Thyroid gland (tissue), 4 donors: Measurements from ENCODE around the gene BDNF. TPM values are rescaled to one million over a fixed set of nuclear protein-coding genes. Genes with fewer than 3 reads are reported as not detected.
"Not testable (repeated sequence)": the region's sequence is repeated elsewhere in the genome, so short reads cannot be mapped to it uniquely, and the experiment has no call there.

Experiments used
- DNase-seq, 2 donors: peaks; one replicate each; pipeline ENCODE4 v3.0.0-alpha.2; 2019
- H3K27ac ChIP-seq, 3 donors: fragments of 200-600 bp; sonication (generic); 1 replicate in 2 of 3; 2 replicates in 1 of 3; pipeline ENCODE4 v1.5.1; 2016 to 2019; ENCODE audit warnings: mild to moderate bottlenecking in 1 of 3, moderate library complexity in 1 of 3
- H3K27me3 ChIP-seq: fragments of 200-600 bp; sonication (generic); one replicate; pipeline ENCODE4 v1.5.1; 2019
- H3K36me3 ChIP-seq, 2 donors: fragments of 200-600 bp; sonication (generic); one replicate each; pipeline ENCODE4 v1.5.1; 2016 to 2019
- H3K4me1 ChIP-seq, 2 donors: fragments of 200-600 bp; sonication (generic); one replicate each; pipeline ENCODE4 v1.5.1; 2017 to 2019
- H3K4me3 ChIP-seq, 3 donors: fragments of 200-600 bp; sonication (generic); replicated peaks in 1 of 3; 1 replicate in 2 of 3; 2 replicates in 1 of 3; pipeline ENCODE4 v1.5.1; 2016; ENCODE audit warnings: mild to moderate bottlenecking in 1 of 3
- H3K9me3 ChIP-seq: fragments of 200-600 bp; sonication (generic); one replicate; pipeline ENCODE4 v1.5.1; 2017
- POLR2A ChIP-seq, 2 donors: fragments of 450-650 bp; IDR thresholded peaks; one replicate each; pipeline ENCODE4 v1.6.1; 2017; ENCODE audit warnings: antibody characterized with exemption in 2 of 2, mild to moderate bottlenecking in 2 of 2, moderate library complexity in 1 of 2
- WGBS, 2 donors: methylation state at CpG; one replicate each; pipeline ENCODE4 v1.1.5; 2017; 5-methylcytosine and 5-hydroxymethylcytosine counted together
- intact Hi-C: fragments of 100-400 bp; cut with DNase I; formaldehyde crosslinking; loops from one replicate; pipeline ENCODE4 v1.15.1; 2023
- total RNA-seq, 4 donors: library from RNA; depleted of rRNA; stranded (reverse); fragments of >200 nt; gene quantifications; one replicate each; pipeline ENCODE4 v1.2.3, GENCODE V29; 2016
- TF ChIP-seq, protein P1 (sequence below), 6 experiments: fragments of 200-600 bp in 3 of 6; fragments of 450-650 bp in 3 of 6; sonication (generic) in 3 of 6; IDR thresholded peaks; one replicate each; pipeline ENCODE4 v1.5.1; 2016 to 2019; ENCODE audit warnings: antibody characterized with exemption in 6 of 6, mild to moderate bottlenecking in 2 of 6, inconsistent platforms in 1 of 6, moderate library complexity in 1 of 6

Gene BDNF
- 1 to 10 TPM in 2 of 4 donors, under 1 TPM in 2; 0.54 to 4.7 (median 1.1) TPM for total RNA-seq

DNA sequence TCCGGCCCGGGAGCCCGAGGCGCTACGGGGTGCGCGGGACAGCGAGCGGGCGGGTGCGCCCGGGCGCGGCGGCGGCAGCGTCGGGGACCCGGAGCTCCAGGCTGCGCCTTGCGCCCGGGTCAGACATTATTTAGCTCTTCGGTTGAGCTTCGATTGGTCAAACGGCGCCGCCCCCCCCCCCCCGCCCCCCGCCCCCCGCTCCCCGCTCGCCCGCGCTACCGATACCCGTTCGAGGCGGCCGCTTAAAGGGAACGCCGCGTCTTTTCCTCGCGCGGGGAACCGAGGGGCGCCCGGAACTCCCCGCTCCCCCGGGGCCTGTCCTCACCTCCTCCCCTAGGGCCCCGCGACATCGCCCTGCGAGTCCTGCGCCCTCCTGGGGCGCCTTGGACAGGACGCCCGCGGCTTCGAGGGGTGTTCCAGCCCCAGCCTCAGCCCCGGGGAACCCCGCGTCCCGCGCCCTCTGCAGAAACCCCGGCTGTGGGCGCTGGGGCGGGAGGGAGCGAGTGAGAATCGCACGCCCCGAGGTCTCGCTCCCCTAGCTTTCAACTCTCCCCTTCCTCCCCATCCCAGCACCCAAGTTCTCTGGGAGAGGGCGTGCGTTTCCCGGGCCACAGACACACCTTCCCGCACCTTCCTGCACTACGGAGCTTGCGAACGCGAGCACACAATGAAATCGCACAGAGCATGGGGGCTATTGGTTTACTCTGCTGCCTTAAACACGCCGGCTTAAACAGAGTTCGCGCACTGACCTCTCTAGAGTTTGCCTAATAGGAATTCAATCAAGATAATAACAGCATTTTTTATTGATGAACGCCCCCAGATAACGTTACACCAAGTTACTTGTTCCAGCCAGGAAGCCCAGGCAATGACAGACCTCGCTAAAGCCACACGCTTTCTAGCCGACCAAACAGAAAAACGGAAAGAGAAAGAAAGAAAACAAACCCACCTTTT is at the start of gene BDNF:
Gene BDNF (minus strand): TSS at position 105 of the 951 bp plus-strand sequence. CDS start 41,891 bp downstream, outside the sequence.
- H3K4me1 ChIP-seq, result peaks cover 0 to 13% of the 10 kb centered on the region in 2 donors
- DNase-seq, result peak; percentile 32 to 41
- H3K9me3 ChIP-seq, result no peaks in the 10 kb centered on the region
- TF ChIP-seq POLR2A (IDR thresholded peaks at IDR 0.05), result peak in 1 of 2 donors; percentile 49
- TF ChIP-seq, protein P1, sequence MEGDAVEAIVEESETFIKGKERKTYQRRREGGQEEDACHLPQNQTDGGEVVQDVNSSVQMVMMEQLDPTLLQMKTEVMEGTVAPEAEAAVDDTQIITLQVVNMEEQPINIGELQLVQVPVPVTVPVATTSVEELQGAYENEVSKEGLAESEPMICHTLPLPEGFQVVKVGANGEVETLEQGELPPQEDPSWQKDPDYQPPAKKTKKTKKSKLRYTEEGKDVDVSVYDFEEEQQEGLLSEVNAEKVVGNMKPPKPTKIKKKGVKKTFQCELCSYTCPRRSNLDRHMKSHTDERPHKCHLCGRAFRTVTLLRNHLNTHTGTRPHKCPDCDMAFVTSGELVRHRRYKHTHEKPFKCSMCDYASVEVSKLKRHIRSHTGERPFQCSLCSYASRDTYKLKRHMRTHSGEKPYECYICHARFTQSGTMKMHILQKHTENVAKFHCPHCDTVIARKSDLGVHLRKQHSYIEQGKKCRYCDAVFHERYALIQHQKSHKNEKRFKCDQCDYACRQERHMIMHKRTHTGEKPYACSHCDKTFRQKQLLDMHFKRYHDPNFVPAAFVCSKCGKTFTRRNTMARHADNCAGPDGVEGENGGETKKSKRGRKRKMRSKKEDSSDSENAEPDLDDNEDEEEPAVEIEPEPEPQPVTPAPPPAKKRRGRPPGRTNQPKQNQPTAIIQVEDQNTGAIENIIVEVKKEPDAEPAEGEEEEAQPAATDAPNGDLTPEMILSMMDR (IDR thresholded peaks at IDR 0.05), result no peak
- H3K27me3 ChIP-seq, result no peaks in the 10 kb centered on the region
- no peak within 1 kb of the TSS for H3K27ac ChIP-seq
- WGBS, 2 donors, result 0 to 1% methylated on average over 21 to 23 of the region's 92 CpGs
- intact Hi-C loops, result loop anchor here (5.0 kb wide), 1 partner anchor 827 kb away; no protein-coding TSS in a partner anchor
- H3K36me3 ChIP-seq, result no peaks in the 10 kb centered on the region
- peak within 1 kb of the TSS; percentile 46 to 67 (median 59) for H3K4me3 ChIP-seq

DNA sequence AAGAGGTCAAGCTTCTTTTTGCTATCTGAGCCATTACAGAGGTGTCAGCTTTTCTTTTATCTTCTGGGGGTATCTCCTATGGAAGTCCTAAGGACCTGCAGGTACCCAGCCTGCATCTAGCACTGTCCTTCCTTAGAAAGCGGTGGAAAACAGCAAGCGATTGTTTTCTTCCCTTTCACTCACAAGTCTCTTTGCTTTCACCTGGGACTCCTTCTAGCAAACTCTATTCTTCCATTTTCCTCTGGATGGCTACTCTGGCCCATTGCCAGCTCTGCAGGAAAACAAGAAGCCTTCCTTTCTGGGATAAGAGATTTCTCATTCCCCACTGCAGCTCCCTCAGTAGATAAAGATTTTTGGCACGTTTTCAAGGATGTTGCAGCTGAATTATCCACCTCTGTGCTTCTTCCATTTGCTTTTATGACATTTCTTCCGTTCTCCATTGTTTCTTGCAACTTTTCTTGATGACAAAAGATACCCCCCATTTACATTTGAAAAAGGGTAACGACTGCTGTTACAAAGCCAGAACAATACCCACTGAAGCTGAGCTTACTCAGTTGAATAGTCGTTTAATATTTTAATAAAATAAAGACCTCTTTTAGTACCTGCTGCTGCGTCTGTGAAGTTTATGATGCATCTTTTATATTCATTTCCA is 40.2 kb upstream of the BDNF start:
- peak; percentile 29 to 46 for DNase-seq
- Histone ChIP-seq H3K9me3 (no peaks in the 10 kb centered on the region), H3K27ac (no peak overlapping the region), H3K4me3 (no peak overlapping the region), H3K4me1 (peaks cover 4 to 6% of the 10 kb centered on the region in 2 donors), H3K27me3 (no peaks in the 10 kb centered on the region), H3K36me3 (no peaks in the 10 kb centered on the region)
- intact Hi-C loops, result no loop called here
- WGBS, 2 donors, result 61 to 62% methylated on average over 7 of the region's 7 CpGs
- no peak for TF ChIP-seq POLR2A (IDR thresholded peaks at IDR 0.05)
- TF ChIP-seq, protein P1 (IDR thresholded peaks at IDR 0.05), result no peak

DNA sequence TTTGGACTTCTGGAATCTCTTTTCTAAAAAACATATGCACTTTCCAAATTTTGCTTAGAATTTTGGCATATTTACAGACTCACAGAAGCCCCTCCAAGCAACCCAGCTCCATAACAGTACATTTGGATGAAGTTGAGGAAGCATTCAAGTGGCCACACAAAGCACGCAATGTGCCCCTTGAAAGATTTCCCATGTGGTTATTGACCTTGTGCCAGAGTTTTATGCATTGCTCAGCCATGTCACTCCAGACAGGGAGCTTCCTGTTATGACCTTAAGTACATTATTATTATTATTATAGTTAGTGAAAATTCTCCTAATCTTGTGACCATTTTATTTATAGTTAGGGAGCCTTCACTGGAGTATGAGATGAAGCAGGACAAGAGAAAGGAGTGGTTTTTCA is 35.0 kb upstream of the BDNF start:
- intact Hi-C loops, result no loop called here
- 18 to 23% methylated on average over 1 of the region's 1 CpG for WGBS, 2 donors
- peaks cover 11 to 14% of the 10 kb centered on the region in 2 donors for H3K4me1 ChIP-seq
- no peak for TF ChIP-seq POLR2A (IDR thresholded peaks at IDR 0.05)
- TF ChIP-seq, protein P1 (IDR thresholded peaks at IDR 0.05), result no peak
- peak; percentile 77 to 78 for DNase-seq
- no peaks in the 10 kb centered on the region for H3K9me3 ChIP-seq
- no peaks in the 10 kb centered on the region for H3K27me3 ChIP-seq
- no peak overlapping the region for H3K4me3 ChIP-seq
- peak overlapping the region; percentile 47 to 79 (median 47) for H3K27ac ChIP-seq
- no peaks in the 10 kb centered on the region for H3K36me3 ChIP-seq

DNA sequence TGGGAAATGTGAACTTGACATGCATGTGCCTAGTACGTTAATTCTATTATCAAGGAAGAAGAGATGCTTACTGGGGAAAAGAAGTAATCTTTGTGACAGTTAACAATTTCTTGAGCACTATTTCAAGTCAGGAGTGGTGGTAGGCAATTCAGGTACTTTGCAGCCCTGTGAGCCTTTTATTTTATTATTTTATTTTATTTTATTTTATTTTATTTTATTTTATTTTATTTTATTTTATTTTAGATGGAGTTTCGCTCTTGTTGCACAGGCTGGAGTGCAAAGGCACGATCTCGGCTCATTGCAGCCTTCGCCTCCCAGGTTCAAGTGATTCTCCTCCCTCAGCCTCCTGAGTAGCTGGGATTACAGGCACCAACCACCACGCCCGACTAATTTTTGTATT is 31.5 kb upstream of the BDNF start:
- H3K4me3 ChIP-seq, DNase-seq, intact Hi-C loops: not testable (repeated sequence)

DNA sequence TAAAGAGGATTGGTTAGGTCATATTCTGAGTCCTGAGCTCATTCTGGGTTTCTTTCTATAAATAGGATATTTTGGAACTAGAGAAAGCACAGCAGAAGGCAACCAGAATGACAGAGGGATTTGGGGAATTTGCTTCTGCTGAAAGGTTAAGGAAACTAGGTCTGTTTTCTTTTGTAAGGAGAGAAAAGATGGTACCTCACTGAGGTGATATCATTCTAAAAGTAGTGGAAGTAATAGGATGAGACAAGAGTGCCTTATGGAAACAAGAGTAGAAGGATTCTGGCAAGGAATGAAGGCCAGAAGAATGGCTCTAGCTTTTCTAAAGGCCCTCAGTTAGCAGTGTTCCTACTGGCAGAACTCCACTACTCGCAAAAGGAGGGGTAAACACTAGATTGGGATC is 26.7 kb upstream of the BDNF start:
- DNase-seq, result no peak
- intact Hi-C loops, result no loop called here
- Histone ChIP-seq H3K27ac (no peak overlapping the region), H3K36me3 (no peaks in the 10 kb centered on the region), H3K9me3 (no peaks in the 10 kb centered on the region), H3K4me3 (no peak overlapping the region), H3K4me1 (peaks cover 8 to 10% of the 10 kb centered on the region in 2 donors), H3K27me3 (peaks cover 10% of the 10 kb centered on the region)
- 72 to 87% methylated on average over 1 of the region's 1 CpG for WGBS, 2 donors
- no peak for TF ChIP-seq POLR2A (IDR thresholded peaks at IDR 0.05)
- TF ChIP-seq, protein P1 (IDR thresholded peaks at IDR 0.05), result no peak

More for the DNA sequence above, 31.5 kb upstream of the BDNF start:
- WGBS, 2 donors, result 89 to 94% methylated on average over 7 of the region's 7 CpGs
- not testable (repeated sequence) for H3K27ac ChIP-seq, H3K36me3 ChIP-seq, H3K27me3 ChIP-seq, H3K9me3 ChIP-seq
- H3K4me1 ChIP-seq, result peaks cover 11 to 14% of the 10 kb centered on the region in 2 donors
